ENCODE measurements around the gene PRND.

DNA sequence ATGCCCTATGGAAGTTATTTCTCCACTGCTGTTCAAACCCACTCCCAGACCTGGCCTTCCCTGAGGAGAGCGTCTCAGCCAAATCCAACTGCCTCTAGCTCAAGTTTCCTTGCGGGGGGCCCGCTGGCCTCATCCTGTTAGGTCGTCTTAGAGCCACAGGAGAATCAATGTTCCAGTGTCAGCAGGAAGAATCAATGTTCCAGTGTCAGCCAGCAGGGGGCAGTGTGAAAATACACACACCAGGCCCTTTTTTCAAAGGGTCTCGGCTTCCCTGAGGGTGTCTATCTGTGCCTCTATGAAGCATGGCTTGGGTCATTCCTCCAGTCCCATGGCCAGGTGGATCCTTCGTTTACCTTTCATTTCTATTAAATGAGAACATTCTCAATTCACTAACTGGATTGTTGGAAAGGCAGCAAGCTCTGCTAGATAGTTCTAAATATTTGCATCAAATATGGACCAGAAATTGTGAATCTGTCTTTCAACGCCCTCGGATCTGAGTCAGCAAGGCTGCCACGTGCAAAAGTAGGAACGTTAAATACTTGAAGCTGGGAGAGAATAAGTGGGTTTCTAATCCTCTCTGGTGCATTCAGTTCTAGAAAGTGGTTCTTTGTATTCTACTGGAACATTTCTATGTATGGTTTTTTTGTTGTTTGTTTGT lies 19.2 kb downstream of the PRND start:
- TF ChIP-seq RARB (CRISPR knock-in tag; IDR thresholded peaks at IDR 0.05) (no peak), PATZ1 (CRISPR knock-in tag; IDR thresholded peaks at IDR 0.05; ENCODE audit: borderline replicate concordance) (no peak), ZNF70 (CRISPR knock-in tag; IDR thresholded peaks at IDR 0.05) (no peak), SNAI2 (CRISPR knock-in tag; IDR thresholded peaks at IDR 0.05) (no peak), BACH2 (CRISPR knock-in tag; IDR thresholded peaks at IDR 0.05; ENCODE audit: borderline replicate concordance) (no peak), ARNTL (CRISPR knock-in tag; IDR thresholded peaks at IDR 0.05; ENCODE audit: borderline replicate concordance, low read depth) (no peak), ZFP3 (CRISPR knock-in tag; IDR thresholded peaks at IDR 0.05) (no peak), ZC3H10 (CRISPR knock-in tag; IDR thresholded peaks at IDR 0.05) (no peak), GLIS3 (CRISPR knock-in tag; IDR thresholded peaks at IDR 0.05) (no peak)
- TF ChIP-seq, protein P1, sequence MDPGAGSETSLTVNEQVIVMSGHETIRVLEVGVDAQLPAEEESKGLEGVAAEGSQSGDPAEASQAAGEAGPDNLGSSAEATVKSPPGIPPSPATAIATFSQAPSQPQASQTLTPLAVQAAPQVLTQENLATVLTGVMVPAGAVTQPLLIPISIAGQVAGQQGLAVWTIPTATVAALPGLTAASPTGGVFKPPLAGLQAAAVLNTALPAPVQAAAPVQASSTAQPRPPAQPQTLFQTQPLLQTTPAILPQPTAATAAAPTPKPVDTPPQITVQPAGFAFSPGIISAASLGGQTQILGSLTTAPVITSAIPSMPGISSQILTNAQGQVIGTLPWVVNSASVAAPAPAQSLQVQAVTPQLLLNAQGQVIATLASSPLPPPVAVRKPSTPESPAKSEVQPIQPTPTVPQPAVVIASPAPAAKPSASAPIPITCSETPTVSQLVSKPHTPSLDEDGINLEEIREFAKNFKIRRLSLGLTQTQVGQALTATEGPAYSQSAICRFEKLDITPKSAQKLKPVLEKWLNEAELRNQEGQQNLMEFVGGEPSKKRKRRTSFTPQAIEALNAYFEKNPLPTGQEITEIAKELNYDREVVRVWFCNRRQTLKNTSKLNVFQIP (CRISPR knock-in tag; IDR thresholded peaks at IDR 0.05; ENCODE audit: borderline replicate concordance, low read depth), result no peak
- TF ChIP-seq, protein P2, sequence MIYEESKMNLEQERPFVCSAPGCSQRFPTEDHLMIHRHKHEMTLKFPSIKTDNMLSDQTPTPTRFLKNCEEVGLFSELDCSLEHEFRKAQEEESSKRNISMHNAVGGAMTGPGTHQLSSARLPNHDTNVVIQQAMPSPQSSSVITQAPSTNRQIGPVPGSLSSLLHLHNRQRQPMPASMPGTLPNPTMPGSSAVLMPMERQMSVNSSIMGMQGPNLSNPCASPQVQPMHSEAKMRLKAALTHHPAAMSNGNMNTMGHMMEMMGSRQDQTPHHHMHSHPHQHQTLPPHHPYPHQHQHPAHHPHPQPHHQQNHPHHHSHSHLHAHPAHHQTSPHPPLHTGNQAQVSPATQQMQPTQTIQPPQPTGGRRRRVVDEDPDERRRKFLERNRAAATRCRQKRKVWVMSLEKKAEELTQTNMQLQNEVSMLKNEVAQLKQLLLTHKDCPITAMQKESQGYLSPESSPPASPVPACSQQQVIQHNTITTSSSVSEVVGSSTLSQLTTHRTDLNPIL (CRISPR knock-in tag; IDR thresholded peaks at IDR 0.05; ENCODE audit: low read depth), result no peak

Measured in SK-N-SH treated with all-trans-retinoic acid at 6 μM for 48 hours (cell line).